Measurements from ENCODE around the gene ARHGEF39.

Gene ARHGEF39

DNA sequence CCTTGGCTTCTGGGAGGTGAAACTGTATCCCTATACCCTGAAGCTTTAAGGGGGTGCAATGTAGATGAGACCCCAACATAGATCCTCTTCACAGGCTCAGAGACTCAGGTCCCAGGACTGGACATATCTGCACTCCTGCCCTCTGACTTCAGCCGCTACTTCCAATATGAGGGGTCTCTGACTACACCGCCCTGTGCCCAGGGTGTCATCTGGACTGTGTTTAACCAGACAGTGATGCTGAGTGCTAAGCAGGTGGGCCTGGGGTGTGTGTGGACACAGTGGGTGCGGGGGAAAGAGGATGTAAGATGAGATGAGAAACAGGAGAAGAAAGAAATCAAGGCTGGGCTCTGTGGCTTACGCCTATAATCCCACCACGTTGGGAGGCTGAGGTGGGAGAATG is 14.1 kb upstream of the ARHGEF39 start:
- no peak for DNase-seq (ENCODE audit: low read depth in 2 of 3, low spot score in 1 of 3)

DNA sequence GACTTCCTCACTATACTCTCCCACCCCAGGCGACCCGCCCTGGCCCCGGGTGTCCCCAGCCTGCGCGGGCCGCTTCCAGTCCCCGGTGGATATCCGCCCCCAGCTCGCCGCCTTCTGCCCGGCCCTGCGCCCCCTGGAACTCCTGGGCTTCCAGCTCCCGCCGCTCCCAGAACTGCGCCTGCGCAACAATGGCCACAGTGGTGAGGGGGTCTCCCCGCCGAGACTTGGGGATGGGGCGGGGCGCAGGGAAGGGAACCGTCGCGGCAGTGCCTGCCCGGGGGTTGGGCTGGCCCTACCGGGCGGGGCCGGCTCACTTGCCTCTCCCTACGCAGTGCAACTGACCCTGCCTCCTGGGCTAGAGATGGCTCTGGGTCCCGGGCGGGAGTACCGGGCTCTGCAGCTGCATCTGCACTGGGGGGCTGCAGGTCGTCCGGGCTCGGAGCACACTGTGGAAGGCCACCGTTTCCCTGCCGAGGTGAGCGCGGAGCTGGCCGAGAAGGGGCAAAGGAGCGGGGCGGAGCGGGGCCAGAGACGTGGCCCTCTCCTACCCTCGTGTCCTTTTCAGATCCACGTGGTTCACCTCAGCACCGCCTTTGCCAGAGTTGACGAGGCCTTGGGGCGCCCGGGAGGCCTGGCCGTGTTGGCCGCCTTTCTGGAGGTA is 10.9 kb upstream of the ARHGEF39 start:
- no peak for DNase-seq (ENCODE audit: low read depth in 2 of 3, low spot score in 1 of 3)

DNA sequence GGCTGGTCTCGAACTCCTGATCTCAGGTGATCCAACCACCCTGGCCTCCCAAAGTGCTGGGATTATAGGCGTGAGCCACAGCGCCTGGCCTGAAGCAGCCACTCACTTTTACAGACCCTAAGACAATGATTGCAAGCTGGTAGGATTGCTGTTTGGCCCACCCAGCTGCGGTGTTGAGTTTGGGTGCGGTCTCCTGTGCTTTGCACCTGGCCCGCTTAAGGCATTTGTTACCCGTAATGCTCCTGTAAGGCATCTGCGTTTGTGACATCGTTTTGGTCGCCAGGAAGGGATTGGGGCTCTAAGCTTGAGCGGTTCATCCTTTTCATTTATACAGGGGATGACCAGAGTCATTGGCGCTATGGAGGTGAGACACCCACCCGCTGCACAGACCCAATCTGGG is 10.2 kb upstream of the ARHGEF39 start:
- no peak for DNase-seq (ENCODE audit: low read depth in 2 of 3, low spot score in 1 of 3)

DNA sequence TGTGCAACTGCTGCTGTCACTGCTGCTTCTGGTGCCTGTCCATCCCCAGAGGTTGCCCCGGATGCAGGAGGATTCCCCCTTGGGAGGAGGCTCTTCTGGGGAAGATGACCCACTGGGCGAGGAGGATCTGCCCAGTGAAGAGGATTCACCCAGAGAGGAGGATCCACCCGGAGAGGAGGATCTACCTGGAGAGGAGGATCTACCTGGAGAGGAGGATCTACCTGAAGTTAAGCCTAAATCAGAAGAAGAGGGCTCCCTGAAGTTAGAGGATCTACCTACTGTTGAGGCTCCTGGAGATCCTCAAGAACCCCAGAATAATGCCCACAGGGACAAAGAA is 9.0 kb upstream of the ARHGEF39 start:
- no peak for DNase-seq (ENCODE audit: low read depth in 2 of 3, low spot score in 1 of 3)

DNA sequence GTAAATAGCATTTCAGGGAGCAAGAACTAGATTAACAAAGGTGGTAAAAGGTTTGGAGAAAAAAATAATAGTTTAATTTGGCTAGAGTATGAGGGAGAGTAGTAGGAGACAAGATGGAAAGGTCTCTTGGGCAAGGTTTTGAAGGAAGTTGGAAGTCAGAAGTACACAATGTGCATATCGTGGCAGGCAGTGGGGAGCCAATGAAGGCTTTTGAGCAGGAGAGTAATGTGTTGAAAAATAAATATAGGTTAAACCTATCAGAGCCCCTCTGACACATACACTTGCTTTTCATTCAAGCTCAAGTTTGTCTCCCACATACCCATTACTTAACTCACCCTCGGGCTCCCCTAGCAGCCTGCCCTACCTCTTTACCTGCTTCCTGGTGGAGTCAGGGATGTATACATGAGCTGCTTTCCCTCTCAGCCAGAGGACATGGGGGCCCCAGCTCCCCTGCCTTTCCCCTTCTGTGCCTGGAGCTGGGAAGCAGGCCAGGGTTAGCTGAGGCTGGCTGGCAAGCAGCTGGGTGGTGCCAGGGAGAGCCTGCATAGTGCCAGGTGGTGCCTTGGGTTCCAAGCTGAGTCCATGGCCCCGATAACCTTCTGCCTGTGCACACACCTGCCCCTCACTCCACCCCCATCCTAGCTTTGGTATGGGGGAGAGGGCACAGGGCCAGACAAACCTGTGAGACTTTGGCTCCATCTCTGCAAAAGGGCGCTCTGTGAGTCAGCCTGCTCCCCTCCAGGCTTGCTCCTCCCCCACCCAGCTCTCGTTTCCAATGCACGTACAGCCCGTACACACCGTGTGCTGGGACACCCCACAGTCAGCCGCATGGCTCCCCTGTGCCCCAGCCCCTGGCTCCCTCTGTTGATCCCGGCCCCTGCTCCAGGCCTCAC is 8.4 kb upstream of the ARHGEF39 start, which contains the start of gene CA9:
Gene CA9, plus strand, starts transcription at position 797 of the 893 bp plus-strand sequence. Its CDS starts 32 bp downstream, at position 829.
- no peak for DNase-seq (ENCODE audit: low read depth in 2 of 3, low spot score in 1 of 3)

DNA sequence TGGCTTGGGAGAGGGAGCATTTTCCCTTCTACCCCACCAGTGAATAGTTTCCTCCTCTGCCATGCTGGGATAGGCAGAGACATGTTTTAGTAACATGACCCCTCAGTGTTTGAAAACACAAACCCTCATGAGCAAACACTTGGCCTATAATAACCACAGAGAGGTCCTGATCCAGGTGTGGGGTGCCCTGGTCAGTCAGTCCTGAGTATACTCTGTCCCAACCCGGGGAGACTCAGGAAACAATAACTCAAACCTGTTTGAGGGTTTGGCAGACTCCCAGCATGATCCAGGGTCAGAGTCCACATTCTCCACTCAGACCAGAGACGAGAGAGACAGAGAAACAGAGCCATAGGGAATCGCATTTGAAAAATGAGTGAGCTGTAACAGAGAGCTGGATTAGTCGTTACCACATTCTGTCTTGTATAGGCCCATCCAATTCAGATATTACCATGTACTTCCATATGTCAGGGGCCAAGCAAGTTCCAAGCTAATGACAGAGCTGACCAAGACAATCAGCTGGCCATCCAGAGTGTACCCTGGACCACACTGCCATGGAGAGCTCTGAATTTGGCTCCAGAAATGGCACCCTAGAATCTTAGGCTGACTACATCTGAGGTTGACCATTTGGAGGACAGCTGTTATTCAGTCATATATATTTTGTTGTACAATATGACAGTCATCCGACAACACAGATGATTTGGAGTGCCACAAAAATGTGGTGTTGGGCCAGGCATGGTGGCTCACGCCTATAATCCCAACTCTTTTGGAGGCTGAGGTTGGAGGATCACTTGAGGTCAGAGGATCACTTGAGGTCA is 4.5 kb upstream of the ARHGEF39 start:
- DNase-seq (ENCODE audit: low read depth in 2 of 3, low spot score in 1 of 3), result no peak

DNA sequence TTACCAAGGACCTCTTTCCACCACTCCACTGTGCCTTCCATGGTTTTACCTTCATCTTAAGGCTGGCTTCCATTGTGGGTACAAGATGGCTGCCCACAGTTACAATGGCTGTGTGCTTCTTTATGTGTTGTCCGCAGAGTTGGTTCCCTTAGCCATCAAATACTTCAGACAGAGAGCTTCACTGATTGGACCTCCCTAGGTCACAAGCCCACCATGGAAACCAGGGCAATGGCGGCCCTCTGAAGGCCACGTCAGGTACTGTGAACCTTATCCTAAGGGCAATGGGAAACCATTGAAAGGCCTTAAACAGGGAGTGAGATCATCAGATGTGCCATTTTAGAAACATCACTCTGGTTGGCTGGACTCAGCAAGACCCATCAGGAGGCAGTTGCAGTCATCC is 2.9 kb upstream of the ARHGEF39 start:
- no peak for DNase-seq (ENCODE audit: low read depth in 2 of 3, low spot score in 1 of 3)

DNA sequence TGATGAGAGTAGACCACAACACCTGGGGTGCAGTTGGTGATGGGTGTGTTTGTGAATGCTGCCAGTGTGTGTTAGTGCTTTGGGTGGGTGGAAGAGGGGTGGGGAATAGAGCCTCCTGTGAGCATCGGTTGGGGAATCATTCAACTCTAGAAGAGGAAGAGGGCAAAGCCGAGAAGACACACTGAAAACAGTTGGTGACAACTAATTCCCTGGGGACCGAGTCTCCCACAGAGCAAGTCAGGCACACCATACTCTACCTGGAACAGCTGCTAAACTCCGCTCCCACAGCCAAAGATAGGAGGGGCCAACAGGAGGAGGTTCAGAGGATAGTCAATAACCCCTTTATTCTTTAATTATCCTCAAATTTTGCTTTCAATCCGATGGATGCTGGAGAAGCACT is 1.6 kb upstream of the ARHGEF39 start:
- no peak for DNase-seq (ENCODE audit: low read depth in 2 of 3, low spot score in 1 of 3)

DNA sequence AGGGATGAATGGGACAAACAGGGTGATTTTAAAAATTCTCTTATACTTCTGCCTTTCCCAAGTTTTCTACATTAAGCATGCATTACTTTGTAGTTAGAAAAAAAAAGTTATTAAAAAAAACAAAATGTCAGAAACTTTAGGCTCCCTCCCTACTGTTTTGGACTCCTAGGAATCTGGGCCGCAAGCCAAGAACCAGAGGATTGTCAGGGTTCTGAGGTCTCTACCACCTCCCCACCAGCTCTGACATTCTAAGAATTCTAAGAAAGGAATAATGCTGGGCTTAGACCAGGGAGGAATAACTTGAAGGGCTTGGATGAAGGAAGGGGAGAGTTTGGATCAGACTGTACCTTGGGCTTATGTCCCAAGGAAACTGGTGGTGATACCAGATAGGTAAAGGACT is 1.1 kb upstream of the ARHGEF39 start:
- DNase-seq (ENCODE audit: low read depth in 2 of 3, low spot score in 1 of 3), result no peak

DNA sequence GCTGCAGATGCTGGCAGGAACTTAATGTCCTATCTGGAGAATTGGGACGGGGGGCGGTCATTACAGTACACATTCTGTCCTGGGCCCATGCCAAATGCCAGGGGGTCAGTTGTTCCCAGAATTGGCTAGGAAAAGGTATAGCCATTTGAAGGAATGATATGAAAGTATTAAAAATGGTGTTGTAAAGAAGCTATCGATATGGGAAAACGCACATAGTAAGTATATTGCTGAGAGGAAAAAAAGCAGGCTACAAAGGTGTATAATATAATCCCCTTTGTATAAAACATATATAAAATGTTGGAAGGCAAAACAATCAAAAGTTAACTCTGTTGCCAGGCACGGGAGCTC is 450 bp upstream of the ARHGEF39 start:
- no peak for DNase-seq (ENCODE audit: low read depth in 2 of 3, low spot score in 1 of 3)

DNA sequence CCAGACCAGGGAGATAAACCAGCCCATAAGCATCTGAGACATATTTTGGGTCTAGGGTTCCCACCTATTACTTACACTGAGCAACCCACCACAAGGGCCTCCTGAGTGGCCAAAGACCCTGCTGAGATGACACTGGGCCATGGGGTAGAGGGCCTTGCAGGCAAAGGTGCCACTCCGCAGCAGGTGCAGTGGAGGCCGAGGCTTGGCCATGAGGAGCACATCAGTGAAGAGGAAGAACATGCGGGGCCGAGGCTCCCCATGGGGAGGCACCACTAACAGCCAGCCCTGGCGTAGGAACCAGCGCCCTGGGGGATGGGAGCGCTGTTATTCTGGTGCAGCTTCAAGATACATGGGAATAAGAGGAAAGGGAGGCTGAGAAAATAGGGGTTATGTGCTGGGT is 2.6 kb downstream of the ARHGEF39 start:
- DNase-seq (ENCODE audit: low read depth in 2 of 3, low spot score in 1 of 3), result no peak

DNA sequence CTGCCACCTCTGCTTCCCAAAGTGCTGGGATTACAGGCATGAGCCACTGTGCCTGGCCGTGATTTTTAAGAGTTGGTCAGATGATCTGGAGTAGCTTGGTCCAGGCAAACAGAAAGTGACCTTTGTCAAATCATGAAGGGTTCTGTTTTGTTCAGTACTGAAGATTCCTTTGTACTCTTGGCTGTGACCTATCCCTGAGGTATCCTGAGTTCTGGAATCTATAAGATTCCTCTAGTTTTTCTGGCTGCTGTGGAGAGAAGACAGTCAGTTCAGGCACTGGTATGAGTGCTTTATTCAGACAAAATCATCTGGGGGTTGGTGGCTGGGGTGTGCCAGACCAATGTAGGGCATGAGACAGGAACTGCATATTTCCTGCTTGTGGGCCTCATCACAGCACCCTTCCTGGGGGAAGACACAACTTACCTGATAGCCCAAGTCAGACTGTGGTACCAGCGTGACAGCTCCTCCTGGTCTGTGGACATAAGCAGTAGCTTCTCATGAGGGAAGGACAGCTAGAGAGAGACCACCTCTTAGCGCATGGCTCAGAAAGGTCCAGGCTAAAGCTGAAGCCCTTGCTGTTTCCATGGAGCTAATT is 3.1 kb downstream of the ARHGEF39 start:
- DNase-seq (ENCODE audit: low read depth in 2 of 3, low spot score in 1 of 3), result no peak

DNA sequence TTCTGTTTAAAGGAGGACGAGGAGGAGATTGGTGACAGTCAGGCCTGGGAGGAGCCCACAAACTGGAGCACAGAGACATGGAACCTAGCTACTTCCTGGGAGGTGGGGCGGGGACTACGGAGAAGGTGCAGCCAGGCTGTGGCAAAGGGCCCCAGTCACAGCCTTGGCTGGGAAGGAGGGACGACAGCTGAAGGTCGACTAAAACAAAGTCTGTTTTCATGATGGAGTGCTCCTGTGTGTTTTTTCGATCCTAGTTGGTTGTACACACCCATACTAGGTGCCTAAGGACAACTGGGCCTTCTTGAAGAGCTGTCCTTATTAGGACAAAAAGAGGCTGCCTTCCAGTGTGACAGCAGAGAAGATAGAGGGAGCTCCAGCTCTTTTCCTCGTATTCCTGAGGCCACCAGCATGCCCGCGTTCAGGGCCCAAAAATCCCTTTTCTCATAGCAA is 4.0 kb downstream of the ARHGEF39 start:
- no peak for DNase-seq (ENCODE audit: low read depth in 2 of 3, low spot score in 1 of 3)

DNA sequence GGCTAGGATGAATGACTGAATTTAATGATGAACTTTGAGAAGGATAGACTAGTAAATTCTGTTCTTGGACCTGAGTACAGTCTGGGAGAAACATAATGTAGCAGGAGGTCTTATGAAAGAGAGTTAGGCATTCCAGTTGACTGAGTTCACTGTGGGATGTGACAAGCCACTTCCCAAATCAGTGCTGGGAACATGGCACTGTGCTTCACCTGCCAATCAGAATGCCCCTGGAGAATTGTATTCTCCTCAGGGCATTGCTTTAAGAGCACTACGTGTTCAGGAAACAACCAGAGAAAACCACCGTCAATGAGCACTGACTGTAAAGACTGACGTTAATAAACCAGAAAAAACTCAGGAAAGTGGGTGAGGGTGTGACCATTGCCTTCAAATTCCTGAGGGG is 5.7 kb downstream of the ARHGEF39 start:
- no peak for DNase-seq (ENCODE audit: low read depth in 2 of 3, low spot score in 1 of 3)

DNA sequence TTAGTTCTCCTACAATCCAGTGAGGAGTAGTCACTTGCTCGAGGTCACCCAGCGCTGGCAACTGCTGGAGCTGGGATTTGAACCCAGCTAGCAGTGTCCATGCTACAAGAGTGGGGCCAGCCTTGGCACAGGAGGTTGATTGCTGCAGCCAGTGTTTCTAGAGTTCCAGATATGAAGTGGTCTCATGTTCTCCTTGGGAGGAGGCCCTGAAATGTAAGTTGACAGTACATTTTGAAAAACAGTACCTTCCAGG is 6.1 kb downstream of the ARHGEF39 start:
- no peak for DNase-seq (ENCODE audit: low read depth in 2 of 3, low spot score in 1 of 3)

DNA sequence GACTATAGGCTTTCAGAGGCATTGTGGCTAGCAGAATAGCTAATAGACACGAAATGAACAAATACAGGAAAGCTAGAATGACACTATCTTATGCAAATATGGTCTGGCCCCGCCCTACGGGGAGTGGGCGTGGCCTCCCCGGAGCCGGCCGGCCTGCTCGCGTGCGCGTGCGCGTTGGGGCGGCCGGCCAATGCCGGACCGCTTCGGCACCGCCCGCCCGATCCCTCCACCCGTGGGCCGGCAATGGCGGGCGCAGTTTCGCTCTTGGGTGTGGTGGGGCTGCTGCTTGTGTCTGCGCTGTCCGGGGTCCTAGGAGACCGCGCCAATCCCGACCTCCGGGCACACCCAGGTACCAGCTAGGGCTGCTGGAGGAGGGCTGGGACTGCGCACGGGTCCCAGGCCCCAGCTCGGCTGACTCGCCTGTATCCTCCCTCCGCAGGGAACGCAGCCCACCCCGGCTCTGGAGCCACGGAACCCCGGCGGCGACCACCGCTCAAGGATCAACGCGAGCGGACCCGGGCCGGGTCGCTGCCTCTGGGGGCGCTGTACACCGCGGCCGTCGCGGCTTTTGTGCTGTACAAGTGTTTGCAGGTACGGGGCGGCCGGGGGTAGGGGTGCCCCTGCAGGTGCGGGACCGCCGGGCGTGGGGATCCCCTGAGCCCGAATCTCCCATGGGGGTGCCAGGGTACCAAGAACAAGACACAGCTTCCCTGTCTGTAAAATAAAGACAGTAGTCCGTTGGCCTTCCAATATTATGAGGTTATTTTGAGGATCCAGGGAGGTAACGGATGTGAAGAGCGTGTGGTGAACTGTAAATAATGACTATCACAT is 6.6 kb downstream of the ARHGEF39 start, which contains the start of gene CCDC107:
Gene CCDC107, plus strand, starts transcription at position 156 of the 831 bp plus-strand sequence. Its CDS starts 88 bp downstream, at position 244.
- DNase-seq (ENCODE audit: low read depth in 2 of 3, low spot score in 1 of 3), result peak; percentile 56 to 77 (median 68)

DNA sequence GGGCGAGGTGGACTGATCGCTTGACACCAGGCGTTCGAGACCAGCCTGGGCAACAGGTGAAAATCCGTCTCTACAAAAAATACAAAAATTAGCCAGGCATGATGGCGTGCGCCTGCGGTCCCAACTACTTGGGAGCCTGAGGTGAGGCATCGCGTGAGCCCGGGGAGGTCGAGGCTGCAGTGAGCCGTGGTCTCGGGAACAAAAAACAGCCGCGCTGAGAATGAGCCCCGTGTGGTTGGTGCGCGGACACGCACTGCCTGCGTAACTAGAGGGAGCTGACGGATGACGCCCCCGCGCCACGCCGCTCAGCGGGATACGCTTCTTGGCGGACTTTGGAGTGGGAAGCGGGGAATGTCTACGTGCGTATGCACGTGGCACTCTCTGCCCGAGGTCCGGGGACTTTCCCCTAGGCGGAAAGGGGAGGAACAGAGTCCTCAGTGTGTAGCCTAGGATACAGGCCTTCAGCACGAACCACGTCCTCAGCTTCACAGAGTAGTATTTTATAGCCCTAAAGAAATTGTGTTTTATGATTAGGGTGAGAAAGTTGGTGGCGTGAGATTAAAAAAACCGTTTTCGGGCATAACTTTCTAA is 7.4 kb downstream of the ARHGEF39 start, which contains the start of gene RMRP:
Gene RMRP, minus strand, starts transcription at position 474 of the 591 bp plus-strand sequence.
- DNase-seq (ENCODE audit: low read depth in 2 of 3, low spot score in 1 of 3), result peak; percentile 92 to 97 (median 97)

DNA sequence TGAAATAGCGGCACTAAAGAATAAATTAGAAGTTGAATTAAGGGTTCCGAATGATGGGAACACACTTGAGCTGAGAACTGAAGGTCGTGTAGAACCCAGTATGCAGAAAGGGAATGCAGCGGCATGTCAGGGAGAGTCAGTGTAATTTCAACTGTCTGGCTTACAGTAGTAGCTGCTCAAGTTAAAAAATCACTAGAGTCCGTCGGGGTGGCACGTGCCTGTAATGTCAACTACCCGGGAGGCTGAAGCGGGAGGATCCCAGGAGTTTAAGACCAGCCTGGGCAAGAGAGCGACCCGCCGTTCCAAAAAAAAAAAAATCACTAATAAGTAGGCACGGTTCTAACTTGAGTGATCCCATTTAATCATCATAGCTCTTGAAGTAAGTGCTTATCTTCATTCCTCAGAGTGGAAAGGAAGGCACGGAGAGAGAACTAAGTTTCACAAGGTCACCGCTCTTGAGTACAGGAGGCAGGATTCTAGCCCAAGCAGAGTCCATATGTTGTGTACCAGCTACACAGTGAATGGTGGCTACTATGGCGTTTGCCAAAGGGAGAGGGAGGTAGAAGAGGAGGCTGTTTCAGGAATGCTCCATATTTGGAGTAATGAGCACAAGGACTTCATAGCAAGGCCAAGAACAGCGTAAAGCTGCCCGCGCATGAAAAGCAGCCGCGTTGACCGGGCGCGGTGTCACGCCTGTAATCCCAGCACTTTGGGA is 8.0 kb downstream of the ARHGEF39 start:
- no peak for DNase-seq (ENCODE audit: low read depth in 2 of 3, low spot score in 1 of 3)

DNA sequence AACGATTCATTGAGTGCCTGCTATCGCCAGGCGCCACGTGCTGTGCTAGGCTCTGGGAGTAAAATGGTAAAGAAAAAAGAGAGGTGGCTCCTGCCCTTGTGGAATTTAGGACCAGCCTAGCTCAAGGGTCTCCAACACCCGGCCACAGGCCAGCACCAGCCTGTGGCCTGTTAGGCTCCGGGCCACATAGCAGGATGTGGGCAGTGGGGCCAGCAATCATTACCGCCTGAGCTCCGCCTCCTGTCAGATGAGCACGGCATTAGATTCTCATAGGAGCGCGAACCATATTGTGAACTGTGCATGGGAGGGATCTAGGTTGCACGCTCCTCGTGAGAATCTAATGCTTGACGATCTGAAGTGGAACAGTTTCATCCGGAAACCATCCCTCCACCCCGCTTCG is 8.6 kb downstream of the ARHGEF39 start:
- DNase-seq (ENCODE audit: low read depth in 2 of 3, low spot score in 1 of 3), result no peak

DNA sequence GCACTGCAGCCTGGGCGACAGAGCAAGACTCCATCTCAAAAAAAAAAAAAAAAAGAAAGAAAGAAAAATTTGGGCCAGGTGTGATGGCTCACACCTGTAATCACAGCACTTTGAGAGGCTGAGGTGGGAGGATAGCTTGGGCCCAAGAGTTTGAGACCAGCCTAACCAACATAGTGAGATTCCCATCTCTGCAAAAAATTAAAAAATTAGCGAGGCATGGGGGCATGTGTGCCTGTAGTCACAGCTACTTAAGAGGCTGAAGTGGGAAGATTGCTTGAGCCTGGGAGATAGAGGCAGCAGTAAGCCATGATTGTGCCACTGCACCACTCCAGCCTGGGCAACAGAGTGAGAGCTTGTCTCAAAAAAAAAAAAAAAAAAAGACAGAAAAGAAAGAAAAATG is 11.4 kb downstream of the ARHGEF39 start:
- no peak for DNase-seq (ENCODE audit: low read depth in 2 of 3, low spot score in 1 of 3)

Measured in stimulated activated CD4-positive, alpha-beta T cell treated with anti-CD3 and anti-CD28 coated beads, Interleukin-12 subunit alpha, Interleukin-12 subunit beta, amount 100 ng/mL, for 48 hours (primary cell).